GM19467 (cell line): ENCODE data around the gene RALGAPA1.
"Not testable (repeated sequence)": the region's sequence is repeated elsewhere in the genome, so short reads cannot be mapped to it uniquely, and the experiment has no call there.

Experiments
- ATAC-seq: cut with Tn5 transposase; IDR thresholded peaks from one replicate; pipeline ENCODE4 v1.9.1; 2021; ENCODE audit warnings: mild to moderate bottlenecking, moderate library complexity; ENCODE audit not compliant: unreplicated experiment

The RALGAPA1 gene

DNA sequence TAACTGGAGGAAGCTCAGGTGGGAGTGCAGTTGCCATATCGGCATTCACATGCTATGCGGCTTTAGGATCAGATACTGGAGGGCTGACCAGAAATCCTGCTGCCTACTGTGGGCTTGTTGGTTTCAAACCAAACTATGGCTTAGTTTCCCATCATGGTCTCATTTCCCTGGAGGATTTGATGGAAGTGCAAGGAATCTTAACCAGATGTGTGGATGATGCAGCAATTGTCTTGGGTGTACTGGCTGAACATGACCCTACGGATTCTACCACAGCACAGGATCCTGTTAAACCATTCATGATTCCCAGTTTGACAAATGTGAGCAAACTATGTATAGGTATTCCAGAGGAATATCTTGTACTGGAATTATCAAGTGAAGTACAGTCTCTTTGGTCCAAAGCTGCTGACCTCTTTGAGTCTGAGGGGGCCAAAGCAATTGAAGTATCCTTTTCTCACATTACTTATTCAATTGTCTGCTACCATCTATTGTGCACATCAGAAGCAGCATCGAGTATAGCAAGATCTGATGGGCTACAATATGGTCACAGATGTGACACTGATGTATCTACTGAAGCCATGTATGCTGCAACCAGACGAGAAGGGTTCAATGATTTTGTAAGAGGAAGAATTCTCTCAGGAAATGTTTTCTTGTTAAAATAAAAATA, 42.9 kb downstream of the RALGAPA1 start:
- no peak for ATAC-seq

DNA sequence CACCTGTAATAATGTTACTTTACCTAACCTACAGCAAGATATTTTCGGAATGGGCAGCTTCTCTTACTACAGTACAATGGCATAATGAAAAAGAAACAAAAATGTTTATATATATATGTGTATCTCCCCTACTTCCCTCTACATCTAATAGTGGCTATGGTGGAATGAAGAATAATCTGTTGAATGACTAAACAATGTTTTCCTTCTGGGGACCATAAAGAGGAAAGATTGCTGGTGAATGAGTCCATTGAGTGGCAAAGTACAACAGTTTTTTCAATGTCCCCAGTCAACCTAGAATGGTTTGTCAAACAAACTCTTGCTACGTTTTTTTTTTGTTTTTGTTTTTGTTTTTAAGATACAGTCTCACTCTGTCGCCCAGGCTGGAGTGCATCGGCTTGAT, 47.2 kb downstream of the RALGAPA1 start:
- ATAC-seq, result no peak

GRCh38 chr14:35760143-35760542, 49.0 kb downstream of the RALGAPA1 start:
- ATAC-seq, result no peak

- no peak for ATAC-seq
Measured at GRCh38 chr14:35758523-35759129, 50.5 kb downstream of the RALGAPA1 start.

GRCh38 chr14:35754671-35755070, 54.4 kb downstream of the RALGAPA1 start:
- no peak for ATAC-seq

GRCh38 chr14:35752380-35752779, 56.7 kb downstream of the RALGAPA1 start:
- ATAC-seq, result no peak

- no peak for ATAC-seq
Measured at GRCh38 chr14:35750202-35750904, 58.7 kb downstream of the RALGAPA1 start.

DNA sequence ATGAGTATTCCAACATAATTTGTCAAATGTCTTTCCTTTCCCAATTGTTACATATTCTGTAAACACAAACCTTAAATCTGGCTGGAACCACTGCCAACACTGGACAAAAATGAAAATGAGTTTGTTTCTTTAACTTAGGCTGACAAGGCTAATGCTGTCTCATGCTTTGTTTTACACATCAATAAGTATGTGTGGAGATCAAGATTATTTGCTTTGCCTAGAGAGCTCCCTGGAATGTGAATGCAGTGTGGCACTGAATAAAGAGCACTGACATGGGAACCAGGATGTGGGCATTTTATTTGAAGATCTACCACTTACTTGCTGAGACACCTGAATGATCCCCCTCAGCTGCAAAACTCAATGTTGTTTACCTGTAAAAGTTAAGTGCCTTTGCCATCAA, 61.7 kb downstream of the RALGAPA1 start:
- no peak for ATAC-seq

- no peak for ATAC-seq
Measured at GRCh38 chr14:35742442-35742841, 66.7 kb downstream of the RALGAPA1 start.

- no peak for ATAC-seq
Measured at GRCh38 chr14:35742032-35742371, 67.1 kb downstream of the RALGAPA1 start.

DNA sequence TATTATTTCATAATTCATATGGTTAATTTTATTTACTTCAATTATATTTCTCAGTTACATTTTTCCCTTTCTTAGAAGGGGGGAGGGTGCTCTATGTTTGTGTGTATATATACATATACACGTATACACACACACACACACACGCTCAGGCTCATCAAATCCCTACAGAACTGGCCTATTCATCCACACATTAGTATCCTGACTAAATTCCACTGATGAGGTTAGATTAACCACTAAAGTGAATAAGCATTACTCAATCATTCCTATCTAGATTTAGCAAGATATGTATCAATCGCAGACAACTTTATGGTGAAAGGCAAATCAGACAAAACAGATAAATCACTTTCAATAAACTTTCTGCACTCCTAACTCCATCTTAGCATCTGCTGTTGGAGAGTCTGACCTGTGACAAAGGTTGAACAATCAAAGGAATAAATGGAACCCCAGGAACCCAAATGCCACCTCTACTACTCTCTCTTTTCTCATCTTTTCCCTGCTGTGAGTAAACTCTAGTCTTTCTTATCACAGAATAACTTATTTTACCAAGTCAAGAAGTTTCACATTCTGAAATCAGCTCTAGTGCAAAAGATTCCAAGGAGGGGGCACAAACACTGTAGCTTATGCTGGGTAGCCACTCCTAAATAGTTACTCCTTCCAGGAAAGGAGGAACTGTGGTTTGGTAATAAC, 67.6 kb downstream of the RALGAPA1 start:
- no peak for ATAC-seq

DNA sequence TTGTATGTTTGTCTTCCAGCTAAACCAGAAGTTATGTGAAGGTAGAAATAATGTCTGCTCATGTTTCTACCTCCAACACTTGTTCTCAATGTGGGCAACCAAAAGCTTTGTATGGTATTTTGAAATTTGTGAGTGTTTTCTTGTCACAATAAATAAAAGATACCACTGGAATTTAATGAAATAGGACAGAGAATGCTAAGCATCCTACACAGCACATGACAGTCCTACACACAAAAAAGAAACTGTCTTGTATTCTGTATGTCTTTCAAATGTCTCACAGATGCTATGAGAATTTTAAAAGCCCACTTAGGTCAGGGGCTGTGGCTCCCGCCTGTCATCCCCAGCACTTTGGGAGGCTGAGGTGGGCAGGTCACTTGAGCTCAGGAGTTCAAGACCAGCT, 68.9 kb downstream of the RALGAPA1 start:
- no peak for ATAC-seq

GRCh38 chr14:35735163-35735562, 73.9 kb downstream of the RALGAPA1 start:
- ATAC-seq, result not testable (repeated sequence)

DNA sequence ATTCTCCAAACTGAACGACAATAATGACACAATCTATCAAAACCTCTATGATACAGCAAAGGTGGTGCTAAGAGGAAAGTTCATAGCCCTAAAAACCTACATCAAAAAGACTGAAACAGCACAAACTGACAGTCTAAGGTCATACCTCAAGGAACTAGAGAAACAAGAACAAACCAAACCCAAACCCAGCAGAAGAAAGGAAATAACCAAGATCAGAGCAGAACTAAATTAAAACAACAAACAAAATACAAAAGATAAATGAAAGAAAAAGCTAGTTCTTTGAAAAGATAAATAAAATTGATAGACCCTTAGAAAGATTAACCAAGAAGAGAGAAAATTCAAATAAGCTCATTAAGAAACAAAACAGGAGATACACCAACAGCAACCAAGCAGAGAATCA, 75.6 kb downstream of the RALGAPA1 start:
- ATAC-seq, result not testable (repeated sequence)

DNA sequence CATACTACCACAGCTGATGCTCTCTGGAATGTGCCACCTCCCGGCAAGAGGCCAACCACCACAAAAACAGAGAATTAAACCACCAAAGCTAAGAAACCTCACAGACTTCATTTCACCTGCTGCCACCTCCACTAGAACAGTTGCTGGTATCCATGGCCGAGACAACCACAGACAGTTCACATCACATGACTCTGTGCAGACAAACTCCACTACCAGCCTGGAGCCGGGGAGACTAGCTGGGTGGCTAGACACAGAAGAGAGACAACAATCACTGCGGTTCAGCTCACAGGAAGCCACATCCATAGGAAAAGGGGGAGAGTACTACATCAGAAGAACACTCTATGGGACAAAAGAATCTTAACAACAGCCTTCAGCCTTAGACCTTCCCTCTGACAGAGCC, 78.2 kb downstream of the RALGAPA1 start:
- ATAC-seq, result no peak

DNA sequence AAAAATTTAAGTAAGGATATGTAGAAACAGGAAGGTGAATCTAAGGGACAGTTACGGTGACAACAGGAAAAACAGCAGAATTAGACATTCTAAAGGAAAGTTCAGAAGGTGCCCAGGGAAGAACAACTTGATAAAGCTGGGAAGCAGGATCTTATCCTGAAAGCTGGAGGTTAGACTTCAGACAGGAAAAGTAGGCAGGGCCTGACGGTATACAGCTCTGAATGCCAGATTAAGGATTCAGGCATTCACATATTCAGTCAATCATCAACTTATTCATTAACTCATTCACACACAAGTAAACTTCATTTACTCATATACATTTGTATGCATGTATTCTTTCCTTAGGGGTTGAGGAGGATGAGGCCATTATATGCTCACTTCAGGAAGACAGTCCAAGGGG, 81.3 kb downstream of the RALGAPA1 start:
- no peak for ATAC-seq

DNA sequence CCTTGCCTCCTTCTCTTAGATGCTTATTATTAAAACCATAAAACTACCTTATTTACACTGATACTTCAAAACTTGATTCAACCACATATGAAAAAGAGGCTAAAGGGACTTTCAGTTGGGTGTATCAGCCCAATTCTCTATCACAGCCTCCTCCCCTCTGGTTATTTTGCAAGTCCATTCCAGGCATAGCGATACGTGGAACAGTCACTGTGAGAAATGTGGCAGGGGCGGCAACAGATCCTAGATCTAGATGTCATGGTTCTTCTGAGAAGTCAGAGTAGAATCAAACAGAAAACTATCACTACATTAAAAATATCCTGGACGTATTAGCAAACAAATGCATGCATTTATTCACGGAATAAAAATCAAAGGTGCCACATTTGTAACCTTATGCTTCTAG, 83.2 kb downstream of the RALGAPA1 start:
- ATAC-seq, result no peak

DNA sequence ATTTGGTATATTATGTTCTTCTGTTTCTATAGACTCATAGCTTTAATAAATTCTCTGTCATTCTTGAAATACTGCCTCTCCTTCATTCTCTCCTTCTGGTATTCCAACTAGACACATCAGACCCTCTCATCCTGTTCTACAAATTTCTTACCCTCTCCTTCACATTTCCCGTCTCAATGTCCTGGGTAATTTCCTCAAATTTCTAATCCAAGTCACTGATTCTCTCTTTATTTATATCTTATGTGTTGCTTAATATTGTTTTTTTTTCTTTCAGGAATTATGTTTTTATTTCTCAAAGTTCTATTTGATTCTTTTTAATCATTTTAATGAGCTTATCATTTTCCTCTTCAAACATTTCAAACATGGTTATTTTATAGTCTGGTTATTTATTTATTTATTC, 94.0 kb downstream of the RALGAPA1 start:
- no peak for ATAC-seq

- no peak for ATAC-seq
Measured at GRCh38 chr14:35712466-35712865, 96.6 kb downstream of the RALGAPA1 start.

GRCh38 chr14:35708062-35708461, 101.0 kb downstream of the RALGAPA1 start:
- ATAC-seq, result no peak

DNA sequence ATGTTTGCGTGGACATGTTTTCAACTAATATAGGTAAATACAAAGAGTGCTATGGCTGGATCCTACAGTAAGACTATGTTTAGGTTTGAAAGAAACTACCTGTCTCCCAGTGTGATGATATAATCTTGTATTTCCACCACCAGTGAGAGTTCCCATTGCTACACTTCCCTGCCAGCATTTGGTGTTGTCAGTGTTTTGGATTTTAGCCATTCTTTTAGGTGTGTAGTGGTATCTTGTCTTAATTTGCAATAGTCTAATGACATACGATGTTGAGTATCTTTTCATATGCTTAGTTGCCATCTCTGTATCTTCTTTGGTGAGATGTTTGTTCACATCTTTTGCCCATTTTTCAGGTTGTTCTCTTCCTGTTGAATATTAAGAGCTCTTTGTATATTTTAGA, 103.5 kb downstream of the RALGAPA1 start:
- ATAC-seq, result no peak
